ENCODE results near the gene CCT2. TPM values are rescaled to one million over a fixed set of nuclear protein-coding genes. Genes with fewer than 3 reads are reported as not detected.

Gene CCT2
- total RNA-seq, 3 donors from 2014 or later (not counting 1 experiment from before 2014, with no cell fraction given), result 154 to 171 (median 171) TPM

DNA sequence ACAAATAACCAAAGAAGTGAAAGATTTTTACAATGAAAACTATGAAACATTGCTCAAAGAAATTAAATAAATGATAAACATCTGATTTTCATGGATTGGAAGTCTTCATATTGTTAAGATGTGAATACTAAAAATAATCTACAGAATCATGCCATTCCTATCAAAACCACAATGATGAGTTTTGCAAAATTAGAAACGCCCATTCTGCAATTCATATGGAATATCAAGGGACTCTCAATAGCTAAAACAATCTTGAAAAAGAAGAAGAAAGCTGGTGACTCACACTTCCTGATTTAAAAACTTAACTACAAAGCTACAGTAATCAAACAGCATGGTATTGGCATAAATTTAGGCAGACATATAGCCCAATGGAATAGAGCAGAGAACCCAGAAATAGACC lies 40.2 kb upstream of the CCT2 start:
- H3K9me3 Mint-ChIP-seq, result peaks cover 5% of the 10 kb centered on the region in 2 donors
- DNase-seq (no peak), ATAC-seq (no peak)
- no peak overlapping the region for H3K4me3 Mint-ChIP-seq
- Histone ChIP-seq H3K4me3 (ENCODE audit: low read length) (no peak overlapping the region), H3K36me3 (ENCODE audit: control insufficient read depth, insufficient read depth, low read length) (no peaks in the 10 kb centered on the region), H3K27ac (ENCODE audit: low read length) (no peak overlapping the region), H3K27me3 (ENCODE audit: control insufficient read depth, insufficient read depth, low read length) (no peaks in the 10 kb centered on the region), H3K9me3 (ENCODE audit: control insufficient read depth, insufficient read depth, low read length) (peaks cover 4% of the 10 kb centered on the region), H3K4me1 (ENCODE audit: control insufficient read depth, insufficient read depth, low read length) (no peaks in the 10 kb centered on the region)
- TF ChIP-seq, protein P1, sequence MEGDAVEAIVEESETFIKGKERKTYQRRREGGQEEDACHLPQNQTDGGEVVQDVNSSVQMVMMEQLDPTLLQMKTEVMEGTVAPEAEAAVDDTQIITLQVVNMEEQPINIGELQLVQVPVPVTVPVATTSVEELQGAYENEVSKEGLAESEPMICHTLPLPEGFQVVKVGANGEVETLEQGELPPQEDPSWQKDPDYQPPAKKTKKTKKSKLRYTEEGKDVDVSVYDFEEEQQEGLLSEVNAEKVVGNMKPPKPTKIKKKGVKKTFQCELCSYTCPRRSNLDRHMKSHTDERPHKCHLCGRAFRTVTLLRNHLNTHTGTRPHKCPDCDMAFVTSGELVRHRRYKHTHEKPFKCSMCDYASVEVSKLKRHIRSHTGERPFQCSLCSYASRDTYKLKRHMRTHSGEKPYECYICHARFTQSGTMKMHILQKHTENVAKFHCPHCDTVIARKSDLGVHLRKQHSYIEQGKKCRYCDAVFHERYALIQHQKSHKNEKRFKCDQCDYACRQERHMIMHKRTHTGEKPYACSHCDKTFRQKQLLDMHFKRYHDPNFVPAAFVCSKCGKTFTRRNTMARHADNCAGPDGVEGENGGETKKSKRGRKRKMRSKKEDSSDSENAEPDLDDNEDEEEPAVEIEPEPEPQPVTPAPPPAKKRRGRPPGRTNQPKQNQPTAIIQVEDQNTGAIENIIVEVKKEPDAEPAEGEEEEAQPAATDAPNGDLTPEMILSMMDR (IDR thresholded peaks at IDR 0.05), result no peak
- peaks cover 8% of the 10 kb centered on the region for H3K36me3 Mint-ChIP-seq
- 90% methylated on average over 1 of the region's 1 CpG for WGBS (ENCODE audit: insufficient coverage)
- H3K27me3 Mint-ChIP-seq (ENCODE audit: low read depth in 2 of 2), result no peaks in the 10 kb centered on the region
- H3K4me1 Mint-ChIP-seq, result peaks cover 0 to 4% of the 10 kb centered on the region in 2 donors
- H3K27ac Mint-ChIP-seq, result no peak overlapping the region
- intact Hi-C loops (cut with micrococcal nuclease), result no loop called here

DNA sequence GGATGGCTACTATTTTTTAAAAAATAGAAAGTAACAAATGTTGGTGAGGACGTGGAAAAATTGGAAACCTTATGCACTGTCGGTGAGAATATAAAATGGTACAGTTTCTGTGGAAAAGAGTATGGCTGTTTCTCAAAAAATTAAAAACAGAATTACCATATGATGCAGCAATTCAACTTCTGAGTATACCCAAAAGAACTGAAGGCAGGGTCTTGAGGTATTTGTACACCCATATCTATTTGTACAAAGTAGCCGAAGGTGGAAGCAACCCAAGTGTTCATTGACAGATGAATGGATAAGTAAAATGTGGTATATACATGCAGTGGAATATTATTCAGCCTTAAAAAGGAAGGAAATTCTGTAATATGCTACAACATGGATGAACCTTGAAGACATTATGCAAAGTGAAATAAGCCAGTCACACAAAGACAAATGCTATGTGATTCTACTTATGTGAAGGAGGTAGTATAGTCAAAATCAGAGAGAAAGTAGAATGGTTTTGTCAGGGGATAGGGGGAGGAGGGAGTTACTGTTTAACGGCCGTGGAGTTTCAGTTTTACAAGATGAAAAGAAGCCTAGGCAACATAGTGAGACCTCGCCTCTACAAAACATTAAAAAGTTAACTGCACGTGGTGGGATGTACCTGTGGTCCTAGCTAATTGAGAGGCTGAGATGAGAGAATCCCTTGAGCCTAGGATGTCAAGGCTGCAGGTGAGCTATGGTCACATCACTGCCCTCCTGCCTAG lies 38.4 kb upstream of the CCT2 start:
- intact Hi-C loops (cut with micrococcal nuclease), result no loop called here
- H3K36me3 Mint-ChIP-seq, result peaks cover 8% of the 10 kb centered on the region
- DNase-seq (no peak), ATAC-seq (no peak)
- no peak overlapping the region for H3K4me3 Mint-ChIP-seq
- no peaks in the 10 kb centered on the region for H3K4me1 ChIP-seq (ENCODE audit: control insufficient read depth, insufficient read depth, low read length)
- H3K9me3 ChIP-seq (ENCODE audit: control insufficient read depth, insufficient read depth, low read length), result peaks cover 4% of the 10 kb centered on the region
- no peak overlapping the region for H3K27ac Mint-ChIP-seq
- no peak overlapping the region for H3K27ac ChIP-seq (ENCODE audit: low read length)
- no peaks in the 10 kb centered on the region for H3K27me3 Mint-ChIP-seq (ENCODE audit: low read depth in 2 of 2)
- WGBS (ENCODE audit: insufficient coverage), result 79% methylated on average over 7 of the region's 7 CpGs
- TF ChIP-seq, protein P1 (IDR thresholded peaks at IDR 0.05), result no peak
- H3K4me1 Mint-ChIP-seq, result peaks cover 0 to 4% of the 10 kb centered on the region in 2 donors
- peaks cover 5% of the 10 kb centered on the region in 2 donors for H3K9me3 Mint-ChIP-seq
- no peaks in the 10 kb centered on the region for H3K36me3 ChIP-seq (ENCODE audit: control insufficient read depth, insufficient read depth, low read length)
- H3K27me3 ChIP-seq (ENCODE audit: control insufficient read depth, insufficient read depth, low read length), result no peaks in the 10 kb centered on the region
- H3K4me3 ChIP-seq (ENCODE audit: low read length), result no peak overlapping the region

DNA sequence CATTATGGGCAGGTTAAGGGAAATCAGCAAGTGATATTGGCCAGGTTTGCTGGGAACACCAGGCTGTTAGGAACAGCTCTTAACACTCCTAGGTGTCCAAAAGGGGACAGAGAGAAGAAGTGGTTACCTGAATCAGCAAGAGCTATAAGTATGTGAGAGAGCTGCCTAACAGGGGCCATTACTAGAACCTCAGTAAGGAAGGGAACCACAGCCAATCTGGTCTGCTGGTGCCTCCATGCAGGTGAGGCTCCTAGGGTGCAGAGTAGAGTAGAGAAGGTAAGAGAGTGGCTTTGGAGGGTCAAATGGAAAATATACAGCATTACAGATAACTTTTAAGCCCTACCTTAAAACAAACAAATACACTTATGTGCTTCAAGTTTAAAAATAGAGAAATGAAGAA lies 36.6 kb upstream of the CCT2 start:
- intact Hi-C loops (cut with micrococcal nuclease), result no loop called here
- no peaks in the 10 kb centered on the region for H3K36me3 ChIP-seq (ENCODE audit: control insufficient read depth, insufficient read depth, low read length)
- no peak for DNase-seq
- Mint-ChIP-seq H3K27ac (no peak overlapping the region), H3K4me3 (no peak overlapping the region), H3K27me3 (ENCODE audit: low read depth in 2 of 2) (no peaks in the 10 kb centered on the region), H3K4me1 (peaks cover 0 to 4% of the 10 kb centered on the region in 2 donors), H3K36me3 (peaks cover 3% of the 10 kb centered on the region), H3K9me3 (peaks cover 0 to under 1% of the 10 kb centered on the region in 2 donors)
- H3K4me1 ChIP-seq (ENCODE audit: control insufficient read depth, insufficient read depth, low read length), result no peaks in the 10 kb centered on the region
- ATAC-seq, result no peak
- TF ChIP-seq, protein P1 (IDR thresholded peaks at IDR 0.05), result no peak
- no peak overlapping the region for H3K27ac ChIP-seq (ENCODE audit: low read length)
- H3K9me3 ChIP-seq (ENCODE audit: control insufficient read depth, insufficient read depth, low read length), result peaks cover 4% of the 10 kb centered on the region
- no peaks in the 10 kb centered on the region for H3K27me3 ChIP-seq (ENCODE audit: control insufficient read depth, insufficient read depth, low read length)
- no peak overlapping the region for H3K4me3 ChIP-seq (ENCODE audit: low read length)
